ENCODE data around the gene UBTD1. TPM values are rescaled to one million over a fixed set of nuclear protein-coding genes. Genes with fewer than 3 reads are reported as not detected.

UBTD1 gene
- total and polyA plus RNA-seq, 12 donors: 1.4 to 24.2 (median 13.4) TPM

- 83 to 87% (median 87%) methylated on average over 7 to 13 of the region's 13 CpGs for WGBS, 4 donors
- no peak overlapping the region for H3K27ac ChIP-seq
- no peak overlapping the region for H3K4me3 ChIP-seq
- no peaks in the 10 kb centered on the region for H3K4me1 ChIP-seq (replicated peaks in 1 of 2)
- H3K27me3 ChIP-seq: no peaks in the 10 kb centered on the region
- no peak for TF ChIP-seq CTCF (IDR thresholded peaks at IDR 0.05)
- intact Hi-C loops (cut with DNase I): no loop called here
- no peak for DNase-seq
- H3K9me3 ChIP-seq (replicated peaks in 1 of 3): no peaks in the 10 kb centered on the region
- no peaks in the 10 kb centered on the region for H3K36me3 ChIP-seq (replicated peaks in 1 of 2)
These were observed 50.2 kb downstream of the UBTD1 start for GRCh38 chr10:97548828-97549455.

- DNase-seq: no peak
- 75 to 78% (median 77%) methylated on average over 11 to 13 of the region's 13 CpGs for WGBS, 4 donors
- H3K27me3 ChIP-seq: no peaks in the 10 kb centered on the region
- no peaks in the 10 kb centered on the region for H3K4me1 ChIP-seq (replicated peaks in 1 of 2)
- intact Hi-C loops (cut with DNase I): loop anchor here (5.0 kb wide), 1 partner anchor 87 kb away; no protein-coding TSS in a partner anchor
- no peak overlapping the region for H3K4me3 ChIP-seq
- no peaks in the 10 kb centered on the region for H3K9me3 ChIP-seq (replicated peaks in 1 of 3)
- H3K27ac ChIP-seq: peak overlapping the region in 1 of 5 donors; percentile 47
- no peaks in the 10 kb centered on the region for H3K36me3 ChIP-seq (replicated peaks in 1 of 2)
- no peak for TF ChIP-seq POLR2A (IDR thresholded peaks at IDR 0.05)
- no peak for TF ChIP-seq CTCF (IDR thresholded peaks at IDR 0.05)
These were observed 51.0 kb downstream of the UBTD1 start for GRCh38 chr10:97549587-97550322.

GRCh38 chr10:97550336-97551149 is 51.8 kb downstream of the UBTD1 start:
- no peak for DNase-seq
- intact Hi-C loops (cut with DNase I): loop anchor here (5.0 kb wide), 1 partner anchor 88 kb away; no protein-coding TSS in a partner anchor
- H3K4me3 ChIP-seq: no peak overlapping the region
- H3K27ac ChIP-seq: no peak overlapping the region
- H3K27me3 ChIP-seq: no peaks in the 10 kb centered on the region
- no peaks in the 10 kb centered on the region for H3K4me1 ChIP-seq (replicated peaks in 1 of 2)
- no peaks in the 10 kb centered on the region for H3K36me3 ChIP-seq (replicated peaks in 1 of 2)
- 85 to 91% (median 87%) methylated on average over 10 of the region's 10 CpGs for WGBS, 4 donors
- TF ChIP-seq POLR2A (IDR thresholded peaks at IDR 0.05) (no peak), CTCF (IDR thresholded peaks at IDR 0.05) (no peak)
- H3K9me3 ChIP-seq (replicated peaks in 1 of 3): no peaks in the 10 kb centered on the region

- Histone ChIP-seq H3K36me3 (replicated peaks in 1 of 2) (no peaks in the 10 kb centered on the region), H3K4me3 (no peak overlapping the region), H3K27ac (no peak overlapping the region), H3K4me1 (replicated peaks in 1 of 2) (no peaks in the 10 kb centered on the region), H3K9me3 (replicated peaks in 1 of 3) (no peaks in the 10 kb centered on the region), H3K27me3 (no peaks in the 10 kb centered on the region)
- no peak for TF ChIP-seq CTCF (IDR thresholded peaks at IDR 0.05)
- TF ChIP-seq POLR2A (IDR thresholded peaks at IDR 0.05): no peak
- DNase-seq: peak in 1 of 7 donors; percentile 7
- intact Hi-C loops (cut with DNase I): loop anchor here (5.0 kb wide), 1 partner anchor 89 kb away; no protein-coding TSS in a partner anchor
- WGBS, 4 donors: 84 to 92% (median 86%) methylated on average over 6 of the region's 6 CpGs
These were observed 52.5 kb downstream of the UBTD1 start for GRCh38 chr10:97551271-97551670.
